SK-N-MC (cell line): ENCODE results near the gene FRMD4A.

Experiments used
- EZH2 ChIP-seq: fragments of 200-600 bp; sonication (generic); IDR thresholded peaks from one replicate; pipeline ENCODE4 v1.6.1; 2017; ENCODE audit warnings: antibody characterized with exemption
- FOXP2 ChIP-seq: optimal IDR thresholded peaks from 2 replicates; pipeline ENCODE3; 2011; ENCODE audit warnings: mild to moderate bottlenecking, moderate library complexity; ENCODE audit not compliant: insufficient read depth; ENCODE audit errors: extremely low read length, control extremely low read depth
- POLR2AphosphoS5 ChIP-seq: IDR thresholded peaks from 2 replicates; pipeline ENCODE4 v1.6.1; 2012; ENCODE audit warnings: mild to moderate bottlenecking, low read depth, low read length, borderline replicate concordance

DNA sequence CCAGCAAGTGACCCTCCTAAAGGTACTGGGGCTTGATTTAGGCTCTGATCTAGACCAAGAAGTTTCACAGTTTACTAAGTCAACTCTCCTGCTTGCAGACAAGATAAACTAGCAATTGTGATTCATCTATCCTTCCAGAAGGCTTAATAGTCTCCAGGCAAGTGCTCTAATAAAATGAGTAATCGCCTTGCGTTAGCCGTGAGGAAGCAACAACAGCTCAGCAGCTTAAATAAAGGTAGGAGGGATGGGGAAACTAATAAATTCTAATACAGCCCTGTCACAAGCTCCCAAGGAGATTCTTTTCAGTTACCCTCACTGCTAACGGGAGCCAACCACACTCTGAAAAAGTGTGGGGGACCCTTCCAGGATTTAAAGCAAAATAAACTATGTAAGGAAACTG, 48.4 kb downstream of the FRMD4A start:
- TF ChIP-seq EZH2 (no peak), POLR2AphosphoS5 (no peak), FOXP2 (no peak)
